Lung microvascular endothelial cell (primary cell): ENCODE measurements around the gene HMGB2. TPM values are rescaled to one million over a fixed set of nuclear protein-coding genes. Genes with fewer than 3 reads are reported as not detected.

Experiments
- DNase-seq, 2 donors: peaks; one replicate each; pipeline versions ENCODE4 v3.0.0 to v3.0.0-alpha.2; 2010; ENCODE audit warnings: low read depth in 2 of 2
- total RNA-seq: library from RNA; depleted of rRNA; stranded (reverse); fragments of >200 nt; gene quantifications from 2 replicates; pipeline ENCODE4 v1.2.1, GENCODE V29; 2014

HMGB2 gene
- total RNA-seq, 1 donor from 2014 or later: 34.5 TPM

GRCh38 chr4:173288698-173289352, 45.3 kb downstream of the HMGB2 start:
- peak in 1 of 2 donors; percentile 67 for DNase-seq

GRCh38 chr4:173288296-173288695, 45.9 kb downstream of the HMGB2 start:
- DNase-seq: peak; percentile 70 to 72

GRCh38 chr4:173287486-173287885, 46.7 kb downstream of the HMGB2 start:
- no peak for DNase-seq

- DNase-seq: no peak
Observed at GRCh38 chr4:173284463-173284862, 49.7 kb downstream of the HMGB2 start.

- no peak for DNase-seq
Observed at GRCh38 chr4:173282626-173283025, 51.5 kb downstream of the HMGB2 start.

- no peak for DNase-seq
Observed at GRCh38 chr4:173282256-173282562, 51.9 kb downstream of the HMGB2 start.

GRCh38 chr4:173281406-173282255, 52.5 kb downstream of the HMGB2 start:
- DNase-seq: no peak

Other genes starting within 250 kb of the HMGB2 start
- 14.7 and 22.4 TPM in 2 replicates for gene GALNT7, start 165.5 kb downstream of the HMGB2 start, total RNA-seq
- 13.5 and 16.1 TPM in 2 replicates for gene SAP30, start 36.6 kb upstream of the HMGB2 start, total RNA-seq
- not detected in 2 replicates for gene SCRG1, start 64.8 kb upstream of the HMGB2 start, total RNA-seq
- not detected in 2 replicates for gene HAND2, start 195.9 kb upstream of the HMGB2 start, total RNA-seq